Heart left ventricle (tissue), 13 donors: ENCODE measurements around the gene HTT.

Experiments
- CTCF ChIP-seq, 12 donors: fragments of 200-600 bp; sonication (generic) in 4 of 12; IDR thresholded peaks; one replicate each; pipeline versions ENCODE4 v1.5.0 to v1.8.0; 2018 to 2022; ENCODE audit warnings: antibody characterized with exemption in 12 of 12, mild to moderate bottlenecking in 5 of 12
- POLR2A ChIP-seq, 2 donors: fragments of 450-650 bp; IDR thresholded peaks; one replicate each; pipeline ENCODE4 v1.6.1; 2017; ENCODE audit warnings: antibody characterized with exemption in 2 of 2, mild to moderate bottlenecking in 2 of 2, moderate library complexity in 2 of 2
- donor health status: ischemic (EF 13 %, LVEDD 7.1; RV severe dilation, severe dysfunction).
- donor health status: DM: no; HTN: yes; CAD: no.
- donor health status: DM: no; HTN: no; CAD: no.
- donor health status: ischemic (EF 25% LVEDD 6.9; RV normal size, moderate dysfunction).
- donor health status: ischemic (EF 25% LVEDD 5.7; RV mildly dilated, moderate dysfunction).
- donor health status: ischemic (EF 35%, LVEDD 5.7; RV mildly dilated, moderate dysfunction).
- donor health status: nonischemic (EF 11% LVEDD 7.7; RV severe dilation, severe dysfunction).
- donor health status: DM: yes; HTN: yes; CAD: no.
- donor health status: PGD.
- donor health status: ischemic (EF 29% LVEDD 5.4; RV normal size, mild dysfunction).
- donor health status: nonischemic (EF 23%, LVEDD 6.1; RV moderate dilation, normal function).

DNA sequence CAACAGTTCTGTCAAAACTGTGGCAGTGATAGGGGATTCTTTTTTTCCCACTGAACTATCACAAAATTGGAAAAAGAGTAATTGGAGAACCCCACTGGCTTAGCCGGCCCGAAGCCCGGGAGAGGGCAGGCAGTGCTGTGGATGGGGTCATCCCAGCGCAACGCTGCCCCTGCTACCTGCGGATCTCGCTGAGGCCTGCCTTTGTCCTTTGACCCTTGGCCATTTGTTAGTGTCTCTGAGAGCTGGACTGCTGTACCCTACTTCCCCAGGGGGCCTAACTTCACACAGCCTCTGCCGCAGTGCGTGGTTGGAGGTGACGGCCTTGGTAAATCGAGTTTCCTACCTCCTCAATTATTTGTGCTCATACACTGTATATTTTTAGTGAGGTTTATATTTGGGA, 131.5 kb downstream of the HTT start:
- TF ChIP-seq CTCF (IDR thresholded peaks at IDR 0.05) (no peak), POLR2A (IDR thresholded peaks at IDR 0.05) (no peak)
